Measurements from ENCODE around the gene EGLN1.

Gene EGLN1

DNA sequence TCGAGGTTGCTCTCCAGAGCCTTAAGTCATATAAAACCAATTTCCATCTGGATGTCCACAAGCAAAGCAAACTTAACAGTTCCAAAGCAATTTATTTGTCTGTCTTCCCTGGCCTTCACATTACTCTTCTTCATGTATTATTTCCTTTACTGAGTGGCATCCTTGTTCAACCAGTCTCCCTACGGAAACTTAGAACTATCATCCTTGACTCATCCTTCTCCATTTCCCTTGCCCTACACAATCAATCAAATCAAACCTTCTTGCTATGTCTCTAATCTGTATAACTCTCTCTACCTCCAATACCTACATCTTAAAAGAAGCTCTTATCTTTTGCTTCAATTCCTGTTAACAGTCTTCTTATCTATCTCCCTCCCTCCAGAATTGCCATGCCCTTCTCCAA is 25.4 kb downstream of the EGLN1 start:
- H3K4me3 ChIP-seq (ENCODE audit: low read depth, low read length) = no peak overlapping the region
- TF ChIP-seq, protein P1, sequence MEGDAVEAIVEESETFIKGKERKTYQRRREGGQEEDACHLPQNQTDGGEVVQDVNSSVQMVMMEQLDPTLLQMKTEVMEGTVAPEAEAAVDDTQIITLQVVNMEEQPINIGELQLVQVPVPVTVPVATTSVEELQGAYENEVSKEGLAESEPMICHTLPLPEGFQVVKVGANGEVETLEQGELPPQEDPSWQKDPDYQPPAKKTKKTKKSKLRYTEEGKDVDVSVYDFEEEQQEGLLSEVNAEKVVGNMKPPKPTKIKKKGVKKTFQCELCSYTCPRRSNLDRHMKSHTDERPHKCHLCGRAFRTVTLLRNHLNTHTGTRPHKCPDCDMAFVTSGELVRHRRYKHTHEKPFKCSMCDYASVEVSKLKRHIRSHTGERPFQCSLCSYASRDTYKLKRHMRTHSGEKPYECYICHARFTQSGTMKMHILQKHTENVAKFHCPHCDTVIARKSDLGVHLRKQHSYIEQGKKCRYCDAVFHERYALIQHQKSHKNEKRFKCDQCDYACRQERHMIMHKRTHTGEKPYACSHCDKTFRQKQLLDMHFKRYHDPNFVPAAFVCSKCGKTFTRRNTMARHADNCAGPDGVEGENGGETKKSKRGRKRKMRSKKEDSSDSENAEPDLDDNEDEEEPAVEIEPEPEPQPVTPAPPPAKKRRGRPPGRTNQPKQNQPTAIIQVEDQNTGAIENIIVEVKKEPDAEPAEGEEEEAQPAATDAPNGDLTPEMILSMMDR (conservative IDR thresholded peaks at IDR 0.05; ENCODE audit: low read depth, low read length) = no peak
- no peak for DNase-seq (ENCODE audit: low read depth)

GRCh38 chr1:231395998-231396390 is 26.1 kb downstream of the EGLN1 start:
- no peak overlapping the region for H3K4me3 ChIP-seq (ENCODE audit: low read depth, low read length)
- TF ChIP-seq, protein P1 (conservative IDR thresholded peaks at IDR 0.05; ENCODE audit: low read depth, low read length) = no peak
- no peak for DNase-seq (ENCODE audit: low read depth)

DNA sequence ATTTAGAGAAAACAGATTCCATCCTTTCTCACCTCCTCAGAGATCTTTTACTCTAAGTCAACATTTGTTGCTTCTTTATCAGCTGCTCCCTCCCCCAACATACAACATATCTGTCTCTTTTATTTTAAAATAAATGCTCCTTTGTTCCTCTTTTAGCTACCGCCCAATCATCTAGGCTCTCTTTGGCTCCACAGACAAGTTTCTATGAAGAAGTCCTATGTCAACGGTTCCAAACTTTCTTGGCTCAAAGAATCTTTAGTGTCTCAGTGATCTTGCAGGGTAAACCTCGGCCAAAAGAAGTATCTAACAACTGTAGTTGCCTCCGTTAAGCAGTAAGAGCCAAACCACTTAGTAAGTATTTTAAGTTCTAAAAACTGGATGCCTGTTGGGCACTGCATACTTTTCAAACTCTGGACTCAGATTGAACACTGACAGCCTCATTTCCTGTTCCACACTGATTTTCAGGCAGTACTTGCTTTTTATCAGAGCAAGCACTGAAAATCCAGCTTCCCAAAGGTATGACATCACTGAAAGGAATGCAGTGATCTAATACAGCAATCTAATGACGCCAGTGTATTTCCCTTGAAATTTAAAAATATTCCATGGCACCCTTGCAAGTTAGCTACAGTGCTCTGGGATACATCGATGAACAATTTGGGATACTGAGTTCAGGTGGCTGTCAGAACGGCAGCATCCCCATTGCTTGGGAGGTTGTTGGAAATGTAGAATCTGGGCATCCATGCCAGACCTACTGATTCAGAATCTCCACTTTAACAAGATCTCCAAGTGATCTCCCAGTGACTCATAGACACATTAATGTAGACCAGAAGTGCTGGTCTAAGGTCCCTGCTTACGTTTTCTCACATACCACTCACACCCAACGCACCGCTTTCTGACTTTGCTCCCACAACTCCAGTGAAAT is 26.8 kb downstream of the EGLN1 start:
- DNase-seq (ENCODE audit: low read depth) = peak; percentile 96
- no peak overlapping the region for H3K4me3 ChIP-seq (ENCODE audit: low read depth, low read length)
- TF ChIP-seq, protein P1 (conservative IDR thresholded peaks at IDR 0.05; ENCODE audit: low read depth, low read length) = no peak

GRCh38 chr1:231393668-231394067 is 28.4 kb downstream of the EGLN1 start:
- TF ChIP-seq, protein P1 (conservative IDR thresholded peaks at IDR 0.05; ENCODE audit: low read depth, low read length) = no peak
- no peak overlapping the region for H3K4me3 ChIP-seq (ENCODE audit: low read depth, low read length)
- DNase-seq (ENCODE audit: low read depth) = no peak

DNA sequence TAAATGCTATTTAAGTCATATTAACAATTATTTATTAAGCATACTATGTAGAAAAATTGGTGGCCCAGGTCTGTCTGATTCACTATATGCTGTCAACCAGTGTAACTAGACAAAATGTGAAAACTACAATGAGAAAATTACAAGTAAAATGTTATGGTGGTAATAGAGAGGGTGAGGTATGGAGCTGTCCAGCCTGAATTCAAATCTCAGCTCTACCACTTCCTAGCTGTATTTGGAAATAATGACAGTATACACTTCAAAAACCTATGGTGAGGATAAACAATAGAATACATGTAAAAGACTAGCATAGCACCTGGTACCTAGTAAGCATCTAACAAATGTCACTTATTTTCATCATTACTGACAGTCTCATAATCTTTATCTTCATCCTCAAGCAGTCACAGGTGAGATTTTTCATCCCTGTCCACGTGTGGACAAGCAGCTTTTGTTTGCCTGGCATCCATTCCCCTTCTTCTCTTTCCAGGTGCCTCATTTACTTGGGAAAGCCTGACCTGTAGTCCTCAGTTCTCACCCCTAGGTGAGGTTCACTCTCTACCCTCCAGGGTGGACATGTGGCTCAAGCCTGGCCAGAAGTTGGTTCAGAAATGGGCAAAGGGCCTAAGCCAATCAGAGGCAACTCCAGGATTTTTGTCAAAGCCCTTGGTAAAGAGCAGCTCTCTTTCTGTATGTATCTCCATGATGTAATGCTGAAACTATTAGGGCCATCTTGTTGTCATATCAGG is 29.5 kb downstream of the EGLN1 start:
- DNase-seq (ENCODE audit: low read depth) = no peak
- H3K4me3 ChIP-seq (ENCODE audit: low read depth, low read length) = no peak overlapping the region
- TF ChIP-seq, protein P1 (conservative IDR thresholded peaks at IDR 0.05; ENCODE audit: low read depth, low read length) = no peak

GRCh38 chr1:231390071-231390470 is 32.0 kb downstream of the EGLN1 start:
- no peak overlapping the region for H3K4me3 ChIP-seq (ENCODE audit: low read depth, low read length)
- peak; percentile 62 for DNase-seq (ENCODE audit: low read depth)
- TF ChIP-seq, protein P1 (conservative IDR thresholded peaks at IDR 0.05; ENCODE audit: low read depth, low read length) = no peak

All from choroid plexus epithelial cell (primary cell).